Stomach smooth muscle (tissue), 2 donors: ENCODE results near the gene DAB1.

Experiments
- H3K27ac ChIP-seq: one replicate; pipeline ENCODE4 v1.7.0; 2013; ENCODE audit warnings: mild to moderate bottlenecking, low read length, inconsistent platforms
- H3K27me3 ChIP-seq, 2 donors: one replicate each; pipeline ENCODE4 v1.7.0; 2013; ENCODE audit warnings: low read length in 2 of 2; ENCODE audit not compliant: insufficient read depth in 2 of 2, control insufficient read depth in 1 of 2
- H3K36me3 ChIP-seq, 2 donors: one replicate each; pipeline ENCODE4 v1.7.0; 2013; ENCODE audit warnings: low read length in 2 of 2; ENCODE audit not compliant: control insufficient read depth in 2 of 2, insufficient read depth in 2 of 2
- H3K4me1 ChIP-seq: one replicate; pipeline ENCODE4 v1.7.0; 2013; ENCODE audit warnings: low read length; ENCODE audit not compliant: control insufficient read depth, insufficient read depth
- H3K4me3 ChIP-seq, 2 donors: one replicate each; pipeline ENCODE4 v1.7.0; 2013; ENCODE audit warnings: low read length in 2 of 2
- H3K9ac ChIP-seq, 2 donors: one replicate each; pipeline ENCODE4 v1.7.0; 2013; ENCODE audit warnings: low read length in 2 of 2, mild to moderate bottlenecking in 1 of 2
- H3K9me3 ChIP-seq, 2 donors: one replicate each; pipeline ENCODE4 v1.7.0; 2013; ENCODE audit warnings: low read length in 2 of 2; ENCODE audit not compliant: control insufficient read depth in 2 of 2
- donor health status: healthy.
- donor health status: Pancreatic carcinoma.

Gene DAB1

DNA sequence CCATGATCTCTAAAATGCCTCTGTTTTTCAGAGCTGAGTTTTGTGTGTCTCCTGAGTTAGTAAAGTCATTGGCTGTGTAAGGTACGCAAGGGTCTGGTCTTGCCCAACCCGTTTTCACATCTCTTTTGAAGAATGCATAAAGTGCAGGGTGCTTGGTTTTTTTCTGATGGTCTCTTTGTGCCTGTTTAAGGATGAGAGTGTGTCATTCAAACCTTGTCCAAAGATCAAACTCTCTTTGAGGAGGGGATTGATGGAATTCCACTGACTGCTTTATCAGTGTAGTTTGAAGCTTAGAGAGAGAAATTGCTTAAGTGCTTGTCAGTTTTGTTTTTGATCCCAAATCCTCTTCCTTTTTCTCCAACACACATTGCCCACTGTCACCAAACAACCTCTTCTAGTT lies 438.0 kb downstream of the DAB1 start:
- Histone ChIP-seq H3K9ac (no peak overlapping the region), H3K4me3 (no peak overlapping the region), H3K4me1 (no peaks in the 10 kb centered on the region), H3K27ac (no peak overlapping the region), H3K9me3 (no peaks in the 10 kb centered on the region), H3K36me3 (no peaks in the 10 kb centered on the region), H3K27me3 (no peaks in the 10 kb centered on the region)

GRCh38 chr1:56983484-56983883 lies 440.4 kb downstream of the DAB1 start:
- H3K9ac ChIP-seq = no peak overlapping the region
- H3K4me3 ChIP-seq = no peak overlapping the region
- no peaks in the 10 kb centered on the region for H3K27me3 ChIP-seq
- no peak overlapping the region for H3K27ac ChIP-seq
- no peaks in the 10 kb centered on the region for H3K9me3 ChIP-seq
- no peaks in the 10 kb centered on the region for H3K36me3 ChIP-seq
- H3K4me1 ChIP-seq = no peaks in the 10 kb centered on the region

DNA sequence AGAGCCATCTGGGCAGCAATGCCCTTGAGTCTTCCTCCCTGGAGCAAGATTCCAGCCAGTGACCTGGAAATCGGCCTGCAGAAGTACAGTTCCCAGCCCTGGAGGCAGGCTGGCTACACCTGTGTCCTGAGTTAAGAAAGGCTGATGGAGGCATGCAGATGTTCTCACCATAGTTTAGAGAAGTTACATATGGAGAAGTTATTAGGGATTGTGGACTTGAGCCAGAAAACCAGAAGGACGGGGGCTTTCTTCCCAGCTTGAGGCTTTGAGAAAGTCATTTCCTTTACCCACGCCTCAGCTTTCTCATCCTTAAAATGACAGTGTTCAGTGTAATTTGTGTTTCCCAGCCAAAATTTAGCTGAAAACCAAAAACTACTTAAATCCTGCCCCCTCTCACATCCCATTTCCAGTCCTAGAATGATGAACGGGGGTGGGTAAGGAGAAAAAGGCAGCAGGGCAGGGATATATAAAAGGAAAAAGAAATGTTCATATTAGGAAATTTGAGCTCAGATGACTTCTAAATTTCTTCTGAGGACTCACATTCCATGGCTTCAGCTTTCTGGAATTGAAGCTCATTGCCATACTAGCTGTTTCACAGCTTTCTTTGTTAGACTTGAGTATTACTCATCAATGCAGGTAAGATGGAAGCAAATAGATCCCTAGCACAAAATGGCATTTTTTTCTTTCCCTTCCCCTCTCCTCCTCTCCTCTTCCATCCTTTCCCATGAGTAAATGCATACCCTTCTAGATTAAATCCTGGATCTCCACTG lies 443.7 kb downstream of the DAB1 start:
- H3K27ac ChIP-seq = no peak overlapping the region
- H3K9me3 ChIP-seq = no peaks in the 10 kb centered on the region
- no peaks in the 10 kb centered on the region for H3K4me1 ChIP-seq
- no peak overlapping the region for H3K4me3 ChIP-seq
- no peak overlapping the region for H3K9ac ChIP-seq
- peaks cover 0 to 4% of the 10 kb centered on the region in 2 donors for H3K27me3 ChIP-seq
- no peaks in the 10 kb centered on the region for H3K36me3 ChIP-seq

DNA sequence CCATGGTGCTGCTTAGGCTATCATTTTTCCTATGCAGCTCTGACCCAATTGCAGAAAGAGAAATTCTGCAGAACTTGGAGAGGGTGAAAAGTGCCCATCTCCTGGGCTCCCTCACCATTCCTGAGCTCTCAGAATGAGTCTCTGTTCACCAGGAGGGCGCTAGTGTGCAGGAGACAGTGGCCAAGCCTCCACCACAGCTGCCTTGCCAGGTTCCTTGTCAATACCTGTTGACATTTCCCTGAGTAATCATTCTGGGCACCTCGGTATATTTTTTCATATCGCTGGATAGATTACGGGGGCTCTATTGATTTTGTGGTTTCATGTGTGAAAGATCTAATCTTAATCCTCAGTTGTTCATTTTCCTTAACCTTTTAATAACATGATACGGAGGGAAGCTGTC lies 445.0 kb downstream of the DAB1 start:
- no peaks in the 10 kb centered on the region for H3K4me1 ChIP-seq
- no peak overlapping the region for H3K4me3 ChIP-seq
- H3K9me3 ChIP-seq = no peaks in the 10 kb centered on the region
- H3K36me3 ChIP-seq = no peaks in the 10 kb centered on the region
- no peak overlapping the region for H3K27ac ChIP-seq
- no peak overlapping the region for H3K9ac ChIP-seq
- H3K27me3 ChIP-seq = peaks cover 0 to 4% of the 10 kb centered on the region in 2 donors

DNA sequence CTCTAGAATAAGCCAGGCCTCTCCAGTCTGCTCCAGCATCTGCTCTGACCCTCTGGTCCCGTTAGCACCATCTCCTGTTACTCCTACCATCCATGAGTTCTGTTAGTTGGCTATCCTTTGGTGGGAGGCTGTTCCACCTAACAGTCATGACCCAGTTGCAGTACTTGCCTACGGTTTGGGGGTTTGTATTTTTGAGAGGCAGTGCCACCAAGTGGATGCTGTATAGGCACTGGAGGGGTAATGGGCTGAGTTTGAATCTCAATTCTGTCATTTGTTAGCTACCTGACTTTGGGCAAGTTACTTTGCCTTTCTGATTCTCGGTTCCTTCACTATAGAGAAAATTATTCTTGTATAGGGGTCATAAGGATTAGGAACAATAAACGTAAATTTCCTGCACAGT lies 445.9 kb downstream of the DAB1 start:
- no peaks in the 10 kb centered on the region for H3K9me3 ChIP-seq
- no peaks in the 10 kb centered on the region for H3K4me1 ChIP-seq
- H3K27me3 ChIP-seq = peaks cover 0 to 4% of the 10 kb centered on the region in 2 donors
- no peak overlapping the region for H3K4me3 ChIP-seq
- no peak overlapping the region for H3K9ac ChIP-seq
- no peaks in the 10 kb centered on the region for H3K36me3 ChIP-seq
- H3K27ac ChIP-seq = no peak overlapping the region

GRCh38 chr1:56975446-56975845 lies 448.4 kb downstream of the DAB1 start:
- Histone ChIP-seq H3K27me3 (peaks cover 0 to 4% of the 10 kb centered on the region in 2 donors), H3K27ac (no peak overlapping the region), H3K4me1 (no peaks in the 10 kb centered on the region), H3K9me3 (no peaks in the 10 kb centered on the region), H3K36me3 (no peaks in the 10 kb centered on the region), H3K9ac (no peak overlapping the region), H3K4me3 (no peak overlapping the region)

GRCh38 chr1:56973923-56974742 lies 449.7 kb downstream of the DAB1 start:
- Histone ChIP-seq H3K9ac (no peak overlapping the region), H3K27me3 (peaks cover 0 to 4% of the 10 kb centered on the region in 2 donors), H3K4me3 (no peak overlapping the region), H3K36me3 (no peaks in the 10 kb centered on the region), H3K9me3 (no peaks in the 10 kb centered on the region), H3K4me1 (no peaks in the 10 kb centered on the region), H3K27ac (no peak overlapping the region)

DNA sequence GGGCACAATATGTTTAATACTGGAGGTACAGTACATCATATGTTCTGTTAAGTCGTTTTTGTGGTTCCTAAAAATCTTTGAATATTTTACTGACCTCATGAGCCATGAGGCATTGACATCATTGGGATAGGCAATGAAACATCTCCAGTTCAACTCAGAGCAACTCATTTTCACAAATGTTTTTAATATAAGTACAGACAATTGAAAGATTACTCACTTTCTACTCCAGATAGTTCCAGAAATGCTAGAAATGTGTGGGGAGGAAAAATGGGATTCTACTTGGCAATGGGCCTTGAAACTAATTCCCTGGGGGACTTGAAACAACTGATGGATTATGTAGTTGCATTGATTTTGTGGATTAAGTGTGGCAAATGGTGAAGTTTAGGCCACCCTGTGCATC lies 450.9 kb downstream of the DAB1 start:
- no peak overlapping the region for H3K27ac ChIP-seq
- H3K36me3 ChIP-seq = no peaks in the 10 kb centered on the region
- no peaks in the 10 kb centered on the region for H3K4me1 ChIP-seq
- no peaks in the 10 kb centered on the region for H3K9me3 ChIP-seq
- peaks cover 0 to 4% of the 10 kb centered on the region in 2 donors for H3K27me3 ChIP-seq
- no peak overlapping the region for H3K9ac ChIP-seq
- H3K4me3 ChIP-seq = no peak overlapping the region

DNA sequence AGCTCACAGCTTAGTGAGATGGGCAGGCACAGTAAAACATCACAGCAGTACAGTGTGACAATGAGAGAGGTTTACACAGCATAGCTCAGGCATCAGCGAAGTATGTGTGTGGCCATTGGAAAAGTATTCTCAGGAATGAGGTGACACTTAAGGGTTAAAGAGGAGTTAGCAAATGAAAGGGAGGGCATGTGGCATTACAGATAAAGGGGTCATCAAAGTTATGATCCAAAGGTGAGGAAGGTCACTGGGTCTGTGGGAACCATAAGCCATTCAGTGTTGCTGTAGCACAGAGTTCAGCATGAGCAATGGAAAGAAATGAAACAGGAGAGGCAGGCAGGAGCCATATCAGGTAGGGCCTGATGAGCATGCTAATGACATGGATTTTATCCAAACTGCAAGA lies 453.6 kb downstream of the DAB1 start:
- H3K27me3 ChIP-seq = no peaks in the 10 kb centered on the region
- H3K4me3 ChIP-seq = no peak overlapping the region
- no peak overlapping the region for H3K9ac ChIP-seq
- no peaks in the 10 kb centered on the region for H3K9me3 ChIP-seq
- H3K4me1 ChIP-seq = no peaks in the 10 kb centered on the region
- no peak overlapping the region for H3K27ac ChIP-seq
- H3K36me3 ChIP-seq = no peaks in the 10 kb centered on the region

DNA sequence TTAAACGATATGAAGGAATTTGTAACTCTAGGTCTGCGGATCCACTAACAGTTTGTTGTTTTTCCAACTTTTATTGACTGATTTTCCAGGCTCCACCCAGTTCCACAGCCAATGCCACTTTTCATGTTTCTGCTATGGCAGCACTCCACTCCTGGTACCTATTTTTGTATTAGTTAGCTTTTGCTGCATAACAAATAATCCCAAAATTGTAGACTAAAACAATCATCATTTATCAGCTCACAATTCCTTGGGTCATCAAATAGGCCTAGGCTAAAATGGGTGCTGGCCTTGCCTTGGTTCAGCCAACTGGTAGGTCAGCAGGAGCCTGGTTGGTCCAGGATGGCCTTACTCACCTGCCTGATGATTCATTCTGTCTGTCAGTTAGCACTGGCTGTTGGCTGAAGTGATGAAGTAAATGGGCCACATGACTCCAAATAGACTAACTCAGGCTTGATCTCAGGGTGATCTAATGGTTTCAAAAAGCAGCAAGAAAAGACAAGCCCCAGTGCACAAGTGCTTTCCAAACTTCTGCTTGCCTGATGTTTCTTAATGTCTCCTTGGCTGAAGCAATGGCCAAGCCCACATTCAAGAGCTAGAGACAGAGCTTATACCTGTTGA lies 454.9 kb downstream of the DAB1 start:
- no peak overlapping the region for H3K27ac ChIP-seq
- H3K4me1 ChIP-seq = no peaks in the 10 kb centered on the region
- H3K9me3 ChIP-seq = no peaks in the 10 kb centered on the region
- H3K4me3 ChIP-seq = no peak overlapping the region
- H3K27me3 ChIP-seq = no peaks in the 10 kb centered on the region
- no peak overlapping the region for H3K9ac ChIP-seq
- no peaks in the 10 kb centered on the region for H3K36me3 ChIP-seq
